HCT116 (cell line): ENCODE measurements around the gene CTSE. TPM values are rescaled to one million over a fixed set of nuclear protein-coding genes. Genes with fewer than 3 reads are reported as not detected.

ENCODE experiments used
- ATAC-seq: fragments of 200-7000 bp; cut with Tn5 transposase; 2 replicates; pipeline ENCODE4 v1.9.1; 2020; ENCODE audit warnings: mild to moderate bottlenecking, moderate library complexity
- BruUV-seq: library from RNA; stranded (reverse); fragments of 400-500 nt; replicated peaks from 2 replicates; lab custom pipeline; 2021; lab: Mats Ljungman, UMichigan
- CTCF ChIA-PET: fragments of 300-600 bp; sonication (Branson Sonifier 250); formaldehyde crosslinking; loops from one replicate; lab custom pipeline; 2021; ENCODE audit warnings: antibody characterized with exemption; lab: Charles Lee
- POLR2A ChIA-PET: fragments of 300-600, 350-600 bp; sonication (Branson Sonifier 250); formaldehyde crosslinking; loops from one replicate; lab custom pipeline; 2021; ENCODE audit warnings: antibody characterized with exemption; lab: Charles Lee
- RAD21 ChIA-PET, 2 experiments: fragments of 300-600 bp; sonication (Branson Sonifier 250); formaldehyde crosslinking; loops; one replicate each; lab custom pipeline; 2023; ENCODE audit warnings: low total read pairs in 2 of 2; ENCODE audit not compliant: uncharacterized antibody in 2 of 2, unreplicated experiment in 2 of 2, low non-redundant PET in 1 of 2; lab: Charles Lee
- DNase-seq: peaks from one replicate; pipeline ENCODE4 v3.0.0-alpha.2; 2010; ENCODE audit warnings: low read depth, low spot score
- H2AFZ ChIP-seq: fragments of 200-600 bp; shearing (Covaris generic), sonication (generic); 2 replicates; pipeline ENCODE4 v1.6.1; 2017; ENCODE audit warnings: low read depth, mixed run types, mixed read lengths, antibody characterized with exemption, low read length; ENCODE audit not compliant: poor library complexity, severe bottlenecking
- H3K27ac ChIP-seq: 2 replicates; pipeline ENCODE4 v1.5.1; 2012; ENCODE audit warnings: low read depth, low read length
- H3K27me3 ChIP-seq: fragments of 200-600 bp; sonication (generic); 2 replicates; pipeline ENCODE4 v1.6.1; 2016; ENCODE audit warnings: mixed run types, low read length, mixed read lengths; ENCODE audit not compliant: insufficient read depth
- H3K36me3 ChIP-seq, 2 experiments: fragments of 200-500 bp in 1 of 2; fragments of 200-600 bp in 1 of 2; sonication (Bioruptor generic) in 1 of 2; sonication (generic) in 1 of 2; 2 replicates each; pipeline versions ENCODE4 v1.5.1 to v1.6.1; 2014 to 2016; ENCODE audit warnings: low read length in 2 of 2, inconsistent platforms in 1 of 2, mixed read lengths in 1 of 2, mixed run types in 1 of 2; ENCODE audit not compliant: insufficient read depth in 2 of 2, control insufficient read depth in 1 of 2
- H3K4me1 ChIP-seq, 2 experiments: fragments of 200-600 bp in 1 of 2; sonication (generic) in 1 of 2; 2 replicates each; pipeline versions ENCODE4 v1.5.1 to v1.6.1; 2012 to 2017; ENCODE audit warnings: low read length in 2 of 2, inconsistent platforms in 1 of 2, mild to moderate bottlenecking in 1 of 2, mixed read lengths in 1 of 2, mixed run types in 1 of 2, moderate library complexity in 1 of 2; ENCODE audit not compliant: insufficient read depth in 2 of 2, control insufficient read depth in 1 of 2
- H3K4me2 ChIP-seq: fragments of 200-600 bp; sonication (generic); 2 replicates; pipeline ENCODE4 v1.6.1; 2017; ENCODE audit warnings: mixed run types, low read length, mixed read lengths
- H3K4me3 ChIP-seq, 2 experiments: fragments of 200-600 bp in 1 of 2; sonication (generic) in 1 of 2; replicated peaks in 1 of 2; 2 replicates each; pipeline ENCODE4 v1.5.1; 2011 to 2016; ENCODE audit warnings: low read length in 2 of 2, control low read depth in 1 of 2, low read depth in 1 of 2, mild to moderate bottlenecking in 1 of 2, mixed read lengths in 1 of 2, mixed run types in 1 of 2
- H3K79me2 ChIP-seq: fragments of 200-600 bp; sonication (generic); 2 replicates; pipeline ENCODE4 v1.6.1; 2017; ENCODE audit warnings: mild to moderate bottlenecking, mixed run types, low read length, moderate library complexity, mixed read lengths; ENCODE audit not compliant: insufficient read depth
- H3K9ac ChIP-seq: fragments of 200-600 bp; sonication (generic); 2 replicates; pipeline ENCODE4 v1.6.1; 2016; ENCODE audit warnings: low read length, mixed read lengths
- H3K9me2 ChIP-seq: fragments of 200-600 bp; sonication (generic), shearing (Covaris generic); 2 replicates; pipeline ENCODE4 v1.6.1; 2017; ENCODE audit warnings: mixed run types, mild to moderate bottlenecking, moderate library complexity; ENCODE audit not compliant: insufficient read depth
- H3K9me3 ChIP-seq, 2 experiments: fragments of 200-500 bp in 1 of 2; fragments of 200-600 bp in 1 of 2; sonication (Bioruptor generic) in 1 of 2; sonication (generic) in 1 of 2; 2 replicates each; pipeline ENCODE4 v1.6.1; 2014 to 2017; ENCODE audit warnings: low read length in 2 of 2, mixed read lengths in 2 of 2, inconsistent platforms in 1 of 2, low read depth in 1 of 2, mild to moderate bottlenecking in 1 of 2, mixed run types in 1 of 2, moderate library complexity in 1 of 2; ENCODE audit not compliant: control insufficient read depth in 1 of 2, insufficient read depth in 1 of 2
- H4K20me1 ChIP-seq: fragments of 200-600 bp; sonication (generic), shearing (Covaris generic); 2 replicates; pipeline ENCODE4 v1.6.1; 2017; ENCODE audit warnings: mixed run types, mild to moderate bottlenecking, moderate library complexity; ENCODE audit not compliant: insufficient read depth
- ATF3 ChIP-seq: IDR thresholded peaks from 2 replicates; pipeline ENCODE4 v1.6.1; 2012
- CBX3 ChIP-seq: IDR thresholded peaks from 2 replicates; pipeline ENCODE4 v1.6.1; 2012; ENCODE audit warnings: low read depth
- CEBPB ChIP-seq: IDR thresholded peaks from 2 replicates; pipeline ENCODE4 v1.6.1; 2012; ENCODE audit warnings: low read depth
- EGR1 ChIP-seq: IDR thresholded peaks from 2 replicates; pipeline ENCODE4 v1.6.1; 2012; ENCODE audit warnings: low read depth
- ELF1 ChIP-seq: IDR thresholded peaks from 2 replicates; pipeline ENCODE4 v1.6.1; 2012; ENCODE audit warnings: low read depth, borderline replicate concordance
- EZH2phosphoT487 ChIP-seq: fragments of 200-600 bp; IDR thresholded peaks from 2 replicates; pipeline ENCODE4 v1.6.1; 2018; ENCODE audit warnings: antibody characterized with exemption, borderline replicate concordance
- FOSL1 ChIP-seq: IDR thresholded peaks from 2 replicates; pipeline ENCODE4 v1.6.1; 2012; ENCODE audit warnings: low read depth
- JUND ChIP-seq: IDR thresholded peaks from 2 replicates; pipeline ENCODE4 v1.6.1; 2012
- MAX ChIP-seq: IDR thresholded peaks from 2 replicates; pipeline ENCODE4 v1.6.1; 2012
- POLR2AphosphoS5 ChIP-seq: IDR thresholded peaks from 2 replicates; pipeline ENCODE4 v1.6.1; 2011; ENCODE audit warnings: mild to moderate bottlenecking, low read depth, low read length, moderate library complexity
- RAD21 ChIP-seq: IDR thresholded peaks from 2 replicates; pipeline ENCODE4 v1.6.1; 2012; ENCODE audit warnings: low read depth, mild to moderate bottlenecking
- REST ChIP-seq: IDR thresholded peaks from 2 replicates; pipeline ENCODE4 v1.6.1; 2012; ENCODE audit warnings: low read depth
- SIN3A ChIP-seq: IDR thresholded peaks from 2 replicates; pipeline ENCODE4 v1.6.1; 2012; ENCODE audit warnings: low read depth
- SP1 ChIP-seq: IDR thresholded peaks from 2 replicates; pipeline ENCODE4 v1.6.1; 2012; ENCODE audit warnings: low read depth
- SRF ChIP-seq: IDR thresholded peaks from 2 replicates; pipeline ENCODE4 v1.6.1; 2012; ENCODE audit warnings: low read depth
- YY1 ChIP-seq: IDR thresholded peaks from 2 replicates; pipeline ENCODE4 v1.6.1; 2011; ENCODE audit warnings: low read length, low read depth, moderate library complexity, mild to moderate bottlenecking; ENCODE audit not compliant: insufficient replicate concordance; ENCODE audit errors: extremely low read depth
- ZBTB33 ChIP-seq: IDR thresholded peaks from 2 replicates; pipeline ENCODE4 v1.6.1; 2011; ENCODE audit warnings: mild to moderate bottlenecking, low read length, moderate library complexity; ENCODE audit not compliant: insufficient replicate concordance; ENCODE audit errors: extremely low read depth
- ZFX ChIP-seq: fragments of 450-650 bp; IDR thresholded peaks from 2 replicates; pipeline ENCODE4 v1.6.1; 2017
- ZNF274 ChIP-seq: fragments of 200-500 bp; sonication (Bioruptor generic); IDR thresholded peaks from 2 replicates; pipeline ENCODE4 v1.6.1; 2014; ENCODE audit warnings: mild to moderate bottlenecking, low read depth, low read length, inconsistent platforms
- intact Hi-C: fragments of 100-400 bp; cut with micrococcal nuclease; formaldehyde crosslinking; loops from 2 replicates; pipeline ENCODE4 v1.10.0; 2022
- total RNA-seq: library from RNA; stranded (reverse); gene quantifications from one replicate; pipeline ENCODE4 v1.2.1, GENCODE V29; 2021; ENCODE audit not compliant: unreplicated experiment

Gene CTSE
- total RNA-seq, 1 experiment from 2014 or later = 0.12 TPM

- Histone ChIP-seq H3K27me3 (no peaks in the 10 kb centered on the region), H3K9me2 (no peaks in the 10 kb centered on the region), H3K79me2 (no peaks in the 10 kb centered on the region), H3K4me2 (no peak overlapping the region), H4K20me1 (no peaks in the 10 kb centered on the region), H3K4me1 (peaks cover 6 to 10% of the 10 kb centered on the region in 2 experiments; a peak in 3 of 4 replicates), H3K9ac (no peak overlapping the region), H3K27ac (no peak overlapping the region), H3K4me3 (no peak overlapping the region), H2AFZ (no peak overlapping the region), H3K36me3 (no peaks in the 10 kb centered on the region), H3K9me3 (no peaks in the 10 kb centered on the region)
- POLR2A ChIA-PET = no interaction called here
- DNase-seq (no peak), ATAC-seq (no peak)
- RAD21 ChIA-PET = no interaction called here
- CTCF ChIA-PET = no interaction called here
- no peak for TF ChIP-seq POLR2AphosphoS5
- no peak for TF ChIP-seq CBX3
- TF ChIP-seq YY1 = no peak
- no peak for TF ChIP-seq EGR1
- no peak for TF ChIP-seq ZNF274
- no peak for TF ChIP-seq SP1
- TF ChIP-seq ATF3 = no peak
- no peak for TF ChIP-seq SRF
- no peak for TF ChIP-seq EZH2phosphoT487
- no peak for TF ChIP-seq SIN3A
- no peak for TF ChIP-seq REST
- TF ChIP-seq MAX = no peak
- TF ChIP-seq RAD21 = no peak
- TF ChIP-seq ZFX = no peak
- no peak for TF ChIP-seq CEBPB
- TF ChIP-seq FOSL1 = no peak
- no peak for TF ChIP-seq ZBTB33
- no peak for TF ChIP-seq JUND
- TF ChIP-seq ELF1 = no peak
- intact Hi-C loops = loop anchor here (5.0 kb wide), 1 partner anchor 382 kb away; no protein-coding TSS in a partner anchor
- BruUV-seq = no TSS peak
Observed at GRCh38 chr1:205974712-205975111, 49.0 kb downstream of the CTSE start.
